Measurements from ENCODE around the gene CSNK1G3. TPM values are rescaled to one million over a fixed set of nuclear protein-coding genes. Genes with fewer than 3 reads are reported as not detected.

Gene CSNK1G3
- total RNA-seq, 2 donors from 2014 or later, result 55.5 to 78.3 TPM

DNA sequence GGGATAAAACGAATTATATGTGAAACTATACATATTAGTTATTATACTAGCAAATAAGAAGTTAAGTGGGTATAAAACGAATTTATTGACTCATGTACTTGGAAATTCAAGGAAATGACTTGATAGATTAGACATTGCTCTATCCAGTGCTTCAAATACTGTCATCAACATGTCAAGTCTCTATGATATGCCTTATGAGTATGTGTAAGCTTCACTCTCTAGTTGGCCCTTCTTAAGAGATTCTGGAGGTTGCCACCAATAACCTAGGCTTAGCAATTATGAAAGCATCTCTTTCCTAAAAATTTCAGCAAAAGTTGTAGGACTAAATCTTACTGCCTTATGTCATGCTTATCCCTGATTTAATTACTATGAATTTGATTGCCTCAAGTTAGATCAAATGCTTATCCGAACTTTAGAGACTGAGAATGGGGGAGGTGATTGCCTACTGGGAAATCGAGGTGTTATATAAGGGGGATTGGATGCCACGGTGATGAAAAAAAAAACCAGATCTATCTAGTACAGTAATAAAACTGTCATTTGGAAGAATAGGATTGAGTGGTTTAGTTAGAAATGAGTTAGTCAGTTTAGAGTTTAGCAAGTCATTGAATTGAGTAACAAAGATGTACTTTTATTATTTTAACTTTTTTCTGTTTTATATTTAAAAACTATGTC is 46.9 kb downstream of the CSNK1G3 start:
- Histone ChIP-seq H3K27me3 (no peaks in the 10 kb centered on the region), H3K9me3 (no peaks in the 10 kb centered on the region), H3K4me1 (no peaks in the 10 kb centered on the region), H3K4me3 (no peak overlapping the region), H3K27ac (no peak overlapping the region), H3K9ac (ENCODE audit: low read depth in 2 of 2, low read length in 2 of 2) (no peak overlapping the region), H3K36me3 (no peaks in the 10 kb centered on the region)
- TF ChIP-seq, protein P1, sequence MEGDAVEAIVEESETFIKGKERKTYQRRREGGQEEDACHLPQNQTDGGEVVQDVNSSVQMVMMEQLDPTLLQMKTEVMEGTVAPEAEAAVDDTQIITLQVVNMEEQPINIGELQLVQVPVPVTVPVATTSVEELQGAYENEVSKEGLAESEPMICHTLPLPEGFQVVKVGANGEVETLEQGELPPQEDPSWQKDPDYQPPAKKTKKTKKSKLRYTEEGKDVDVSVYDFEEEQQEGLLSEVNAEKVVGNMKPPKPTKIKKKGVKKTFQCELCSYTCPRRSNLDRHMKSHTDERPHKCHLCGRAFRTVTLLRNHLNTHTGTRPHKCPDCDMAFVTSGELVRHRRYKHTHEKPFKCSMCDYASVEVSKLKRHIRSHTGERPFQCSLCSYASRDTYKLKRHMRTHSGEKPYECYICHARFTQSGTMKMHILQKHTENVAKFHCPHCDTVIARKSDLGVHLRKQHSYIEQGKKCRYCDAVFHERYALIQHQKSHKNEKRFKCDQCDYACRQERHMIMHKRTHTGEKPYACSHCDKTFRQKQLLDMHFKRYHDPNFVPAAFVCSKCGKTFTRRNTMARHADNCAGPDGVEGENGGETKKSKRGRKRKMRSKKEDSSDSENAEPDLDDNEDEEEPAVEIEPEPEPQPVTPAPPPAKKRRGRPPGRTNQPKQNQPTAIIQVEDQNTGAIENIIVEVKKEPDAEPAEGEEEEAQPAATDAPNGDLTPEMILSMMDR (IDR thresholded peaks at IDR 0.05), result no peak
- intact Hi-C loops (cut with DNase I), result no loop called here
- no peak for DNase-seq

DNA sequence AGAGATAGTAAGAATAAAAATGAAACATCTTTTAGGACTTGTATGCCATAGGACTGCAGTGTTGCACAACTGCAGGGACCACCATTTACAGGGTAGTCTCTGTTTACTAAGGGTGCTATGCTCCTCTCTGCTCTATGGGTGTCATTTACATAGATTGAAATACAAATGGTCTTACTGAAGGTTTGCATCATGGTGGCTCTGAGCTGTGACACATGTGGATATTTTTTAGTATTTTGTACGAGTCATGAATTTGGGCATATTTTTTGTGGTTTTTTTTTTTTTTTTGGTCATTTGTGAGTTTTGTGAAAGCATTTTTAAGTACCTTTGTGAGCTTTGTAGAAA is 47.4 kb downstream of the CSNK1G3 start:
- TF ChIP-seq, protein P1 (IDR thresholded peaks at IDR 0.05), result no peak
- H3K9ac ChIP-seq (ENCODE audit: low read depth in 2 of 2, low read length in 2 of 2), result no peak overlapping the region
- H3K36me3 ChIP-seq, result no peaks in the 10 kb centered on the region
- H3K27me3 ChIP-seq, result no peaks in the 10 kb centered on the region
- H3K4me3 ChIP-seq, result no peak overlapping the region
- no peak overlapping the region for H3K27ac ChIP-seq
- no peak for DNase-seq
- intact Hi-C loops (cut with DNase I), result no loop called here
- no peaks in the 10 kb centered on the region for H3K4me1 ChIP-seq
- H3K9me3 ChIP-seq, result no peaks in the 10 kb centered on the region

DNA sequence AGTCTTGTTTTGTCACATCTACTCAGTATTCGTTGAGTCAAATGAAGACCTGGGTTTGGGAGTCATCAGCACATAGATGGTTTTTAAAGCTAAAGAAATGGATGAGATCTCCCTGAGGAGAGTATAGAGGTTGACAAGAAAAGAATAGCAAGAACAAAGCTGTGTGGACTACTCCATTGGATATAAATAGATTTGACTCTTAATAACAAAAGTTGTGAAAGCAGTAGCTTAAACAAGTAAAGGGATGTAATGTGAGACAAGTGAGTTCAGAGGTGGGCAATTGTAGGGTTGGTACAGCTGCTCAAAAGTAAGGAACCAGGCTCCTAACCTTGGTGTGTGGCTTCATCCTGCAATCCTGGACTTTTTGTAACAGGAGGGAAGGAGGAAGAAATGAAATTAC is 49.3 kb downstream of the CSNK1G3 start:
- no peak for DNase-seq

DNA sequence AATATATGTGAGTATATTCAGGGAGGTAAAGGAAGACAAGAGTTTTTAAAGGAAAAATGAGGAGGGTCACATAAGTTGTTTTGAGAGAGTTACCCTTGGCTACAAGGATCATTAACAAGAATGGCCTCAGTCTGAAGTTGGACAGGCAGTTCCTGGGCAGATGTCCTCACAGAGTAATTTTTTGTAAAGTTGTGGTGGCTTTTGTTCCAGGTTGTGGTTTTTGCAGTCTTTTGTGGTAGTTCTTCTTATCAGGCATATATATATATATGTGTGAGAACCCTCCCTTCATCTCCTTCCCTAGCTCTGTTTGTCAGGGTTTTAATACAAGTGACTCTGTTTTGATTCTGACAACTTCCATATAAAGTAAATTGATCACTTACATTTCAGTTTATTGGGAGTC is 60.0 kb downstream of the CSNK1G3 start:
- no peaks in the 10 kb centered on the region for H3K4me1 ChIP-seq
- H3K27me3 ChIP-seq, result no peaks in the 10 kb centered on the region
- H3K9me3 ChIP-seq, result no peaks in the 10 kb centered on the region
- no peak overlapping the region for H3K9ac ChIP-seq (ENCODE audit: low read depth in 2 of 2, low read length in 2 of 2)
- no peak overlapping the region for H3K4me3 ChIP-seq
- intact Hi-C loops (cut with DNase I), result no loop called here
- TF ChIP-seq, protein P1 (IDR thresholded peaks at IDR 0.05), result no peak
- no peaks in the 10 kb centered on the region for H3K36me3 ChIP-seq
- no peak overlapping the region for H3K27ac ChIP-seq
- DNase-seq, result no peak

More for the DNA sequence above, 49.3 kb downstream of the CSNK1G3 start:
- Histone ChIP-seq H3K27me3 (no peaks in the 10 kb centered on the region), H3K9ac (ENCODE audit: low read depth in 2 of 2, low read length in 2 of 2) (no peak overlapping the region), H3K9me3 (no peaks in the 10 kb centered on the region), H3K4me3 (no peak overlapping the region), H3K4me1 (no peaks in the 10 kb centered on the region), H3K27ac (no peak overlapping the region), H3K36me3 (no peaks in the 10 kb centered on the region)
- TF ChIP-seq, protein P1 (IDR thresholded peaks at IDR 0.05), result no peak
- intact Hi-C loops (cut with DNase I), result no loop called here

DNA sequence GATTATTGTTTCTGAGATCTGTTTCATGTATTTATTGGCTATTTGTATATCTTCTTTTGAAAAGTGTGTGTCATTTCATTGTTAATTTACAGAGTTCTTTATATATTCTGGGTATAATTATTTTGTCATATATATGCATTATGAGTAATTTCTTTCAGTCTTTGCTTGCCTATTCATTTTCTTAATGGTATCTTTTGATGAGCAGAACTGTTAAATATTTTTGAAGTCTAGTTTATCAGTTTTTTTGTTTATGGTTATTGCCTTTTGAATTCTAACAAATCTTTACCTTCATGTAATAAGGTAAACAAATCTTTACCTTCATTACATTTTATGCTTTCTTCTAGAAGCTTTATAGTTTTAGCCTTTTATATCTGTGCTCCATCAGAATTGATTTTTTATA is 66.4 kb downstream of the CSNK1G3 start:
- Histone ChIP-seq H3K27ac (no peak overlapping the region), H3K9me3 (no peaks in the 10 kb centered on the region), H3K36me3 (no peaks in the 10 kb centered on the region), H3K9ac (ENCODE audit: low read depth in 2 of 2, low read length in 2 of 2) (no peak overlapping the region), H3K27me3 (no peaks in the 10 kb centered on the region), H3K4me1 (no peaks in the 10 kb centered on the region), H3K4me3 (no peak overlapping the region)
- DNase-seq, result no peak
- TF ChIP-seq, protein P1 (IDR thresholded peaks at IDR 0.05), result no peak
- intact Hi-C loops (cut with DNase I), result no loop called here

All from colonic mucosa (tissue), 4 donors.